G401 (cell line): ENCODE data around the gene PSME3. TPM values are rescaled to one million over a fixed set of nuclear protein-coding genes. Genes with fewer than 3 reads are reported as not detected.

Experiments used
- DNase-seq: peaks from one replicate; pipeline ENCODE4 v3.0.0-alpha.2; 2015; ENCODE audit warnings: low spot score
- in situ Hi-C: cut with HindIII; loops from 2 replicates; pipeline ENCODE4 v1.10.0; 2016; ENCODE audit warnings: low sequenced_read_pairs, mixed read lengths
- total RNA-seq: library from RNA; depleted of rRNA; stranded (reverse); fragments of >200 nt; shearing (Covaris generic); gene quantifications from 2 replicates; pipeline ENCODE4 v1.2.3, GENCODE V29; 2014; rRNA removed

The PSME3 gene
- total RNA-seq, 1 experiment from 2014 or later, result 116 TPM

GRCh38 chr17:42891539-42892152, 58.4 kb downstream of the PSME3 start:
- DNase-seq, result no peak
- in situ Hi-C loops, result no loop called here

- in situ Hi-C loops, result no loop called here
These were observed 60.2 kb downstream of the PSME3 start for GRCh38 chr17:42893359-42893758.

More at GRCh38 chr17:42893359-42893758, 60.2 kb downstream of the PSME3 start:
- DNase-seq, result no peak

Other genes with a start within 250 kb of the PSME3 start
- 26.1 and 30.4 TPM in 2 replicates for gene RETREG3, start 224.0 kb upstream of the PSME3 start, total RNA-seq
- 51.4 and 102 TPM in 2 replicates for gene TUBG1, start 223.7 kb upstream of the PSME3 start, total RNA-seq
- 1.1 and 3.2 TPM in 2 replicates for gene TUBG2, start 174.1 kb upstream of the PSME3 start, total RNA-seq
- gene PLEKHH3, start 156.4 kb upstream of the PSME3 start, total RNA-seq, result 46.1 and 51.0 TPM in 2 replicates
- gene CCR10, start 151.6 kb upstream of the PSME3 start, total RNA-seq, result 20.1 and 24.2 TPM in 2 replicates
- gene CNTNAP1, start 150.9 kb upstream of the PSME3 start, total RNA-seq, result 11.4 and 13.3 TPM in 2 replicates
- gene EZH1, start 88.4 kb upstream of the PSME3 start, total RNA-seq, result 10.0 and 14.7 TPM in 2 replicates
- 0.51 and 1.5 TPM in 2 replicates for gene RAMP2, start 72.2 kb upstream of the PSME3 start, total RNA-seq
- gene VPS25, start 59.9 kb upstream of the PSME3 start, total RNA-seq, result 150 and 199 TPM in 2 replicates
- gene WNK4, start 52.8 kb upstream of the PSME3 start, total RNA-seq, result not detected in 2 replicates
- 53.7 and 75.4 TPM in 2 replicates for gene COA3, start 34.7 kb upstream of the PSME3 start, total RNA-seq
- gene CNTD1, start 34.5 kb upstream of the PSME3 start, total RNA-seq, result 0.18 TPM in 1 of 2 replicates, not detected in the other
- 71.6 and 109 TPM in 2 replicates for gene BECN1, start 9.1 kb upstream of the PSME3 start, total RNA-seq
- not detected in 2 replicates for gene AOC2, start 11.2 kb downstream of the PSME3 start, total RNA-seq
- 0.78 TPM in 1 of 2 replicates, not detected in the other for gene AOC3, start 17.8 kb downstream of the PSME3 start, total RNA-seq
- gene G6PC1, start 67.4 kb downstream of the PSME3 start, total RNA-seq, result not detected in 2 replicates
- 15.3 and 42.3 TPM in 2 replicates for gene AARSD1, start 131.1 kb downstream of the PSME3 start, total RNA-seq
- gene PTGES3L, start 146.7 kb downstream of the PSME3 start, total RNA-seq, result not detected in 2 replicates
- gene RUNDC1, start 147.2 kb downstream of the PSME3 start, total RNA-seq, result 7.2 and 9.5 TPM in 2 replicates
- 1,864 and 2,481 TPM in 2 replicates for gene RPL27, start 165.0 kb downstream of the PSME3 start, total RNA-seq
- gene IFI35, start 173.4 kb downstream of the PSME3 start, total RNA-seq, result 34.8 and 41.6 TPM in 2 replicates
- gene VAT1, start 189.0 kb downstream of the PSME3 start, total RNA-seq, result 307 and 355 TPM in 2 replicates
- 10.4 and 10.9 TPM in 2 replicates for gene RND2, start 191.8 kb downstream of the PSME3 start, total RNA-seq